VCaP (cell line): ENCODE results near the gene SLC16A5.
"Not testable (repeated sequence)": the region's sequence is repeated elsewhere in the genome, so short reads cannot be mapped to it uniquely, and the experiment has no call there.

Experiments used
- H3K27ac ChIP-seq: fragments of 450-650 bp; 2 replicates; pipeline ENCODE4 v1.5.1; 2017
- TF ChIP-seq, protein P1 (sequence below): fragments of 450-650 bp; conservative IDR thresholded peaks from 2 replicates; pipeline ENCODE4 v1.5.1; 2017; ENCODE audit warnings: mild to moderate bottlenecking, moderate library complexity

The SLC16A5 gene

DNA sequence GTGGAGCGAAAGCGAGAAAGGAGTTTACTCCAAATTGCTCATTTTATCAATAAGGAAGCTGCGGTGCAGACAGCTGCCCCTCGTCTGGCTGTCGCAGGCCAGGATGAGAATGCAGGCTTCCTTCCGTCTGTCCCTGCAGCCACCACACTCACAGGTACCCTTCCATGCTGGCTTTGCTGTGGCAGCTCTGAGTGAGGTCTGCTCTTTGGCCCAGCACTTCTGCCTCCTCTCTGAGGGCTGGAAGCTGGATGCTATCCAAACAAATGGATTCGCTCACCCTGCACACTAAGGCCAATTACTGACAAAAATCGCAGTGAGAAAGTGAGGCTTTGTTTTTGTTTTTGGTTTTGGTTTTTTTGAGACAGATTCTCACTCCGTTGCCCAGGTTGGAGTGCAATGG is 29.0 kb downstream of the SLC16A5 start:
- H3K27ac ChIP-seq = no peak overlapping the region
- TF ChIP-seq, protein P1, sequence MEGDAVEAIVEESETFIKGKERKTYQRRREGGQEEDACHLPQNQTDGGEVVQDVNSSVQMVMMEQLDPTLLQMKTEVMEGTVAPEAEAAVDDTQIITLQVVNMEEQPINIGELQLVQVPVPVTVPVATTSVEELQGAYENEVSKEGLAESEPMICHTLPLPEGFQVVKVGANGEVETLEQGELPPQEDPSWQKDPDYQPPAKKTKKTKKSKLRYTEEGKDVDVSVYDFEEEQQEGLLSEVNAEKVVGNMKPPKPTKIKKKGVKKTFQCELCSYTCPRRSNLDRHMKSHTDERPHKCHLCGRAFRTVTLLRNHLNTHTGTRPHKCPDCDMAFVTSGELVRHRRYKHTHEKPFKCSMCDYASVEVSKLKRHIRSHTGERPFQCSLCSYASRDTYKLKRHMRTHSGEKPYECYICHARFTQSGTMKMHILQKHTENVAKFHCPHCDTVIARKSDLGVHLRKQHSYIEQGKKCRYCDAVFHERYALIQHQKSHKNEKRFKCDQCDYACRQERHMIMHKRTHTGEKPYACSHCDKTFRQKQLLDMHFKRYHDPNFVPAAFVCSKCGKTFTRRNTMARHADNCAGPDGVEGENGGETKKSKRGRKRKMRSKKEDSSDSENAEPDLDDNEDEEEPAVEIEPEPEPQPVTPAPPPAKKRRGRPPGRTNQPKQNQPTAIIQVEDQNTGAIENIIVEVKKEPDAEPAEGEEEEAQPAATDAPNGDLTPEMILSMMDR = no peak

GRCh38 chr17:75118307-75118706 is 30.6 kb downstream of the SLC16A5 start:
- no peak overlapping the region for H3K27ac ChIP-seq
- TF ChIP-seq, protein P1 = no peak

DNA sequence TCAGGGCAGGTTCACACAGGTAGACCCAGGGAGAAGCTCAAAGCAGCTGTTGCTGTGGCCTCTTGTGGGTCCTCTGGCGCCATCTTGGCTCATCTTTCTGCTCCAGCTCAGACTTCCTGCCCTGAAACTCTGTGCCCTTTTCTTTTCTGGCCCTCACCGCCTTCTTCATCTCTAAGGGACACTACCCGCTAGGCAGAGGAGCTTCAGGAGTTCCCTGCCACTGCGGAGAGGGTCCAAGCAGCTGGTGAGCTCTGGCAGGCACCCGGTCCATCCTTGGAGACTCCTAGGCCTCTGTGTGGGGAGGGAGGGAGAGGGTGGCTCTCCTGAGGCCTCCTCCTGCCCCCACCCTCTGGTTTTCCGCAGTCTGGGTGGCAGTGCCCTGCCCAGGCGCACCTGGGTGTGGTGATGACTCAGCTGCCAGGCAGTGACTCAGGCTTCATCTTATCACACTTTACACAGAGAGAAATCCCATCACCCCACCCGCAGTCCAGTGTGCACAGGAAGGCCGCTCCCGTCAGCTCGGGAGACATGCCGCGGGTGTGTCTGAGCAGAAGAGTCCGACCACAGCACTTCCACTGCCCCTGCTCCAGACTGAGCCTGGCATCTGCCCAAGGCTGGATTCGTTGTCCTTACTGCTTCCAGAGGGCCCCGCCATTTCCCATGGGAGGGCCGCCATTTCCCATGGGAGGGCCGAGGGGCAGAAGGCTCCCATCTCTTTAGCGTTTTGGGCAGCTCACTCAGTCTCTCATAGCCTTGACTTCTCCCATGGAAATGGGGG is 36.5 kb downstream of the SLC16A5 start:
- no peak overlapping the region for H3K27ac ChIP-seq
- TF ChIP-seq, protein P1 = no peak

GRCh38 chr17:75124819-75125162 is 37.0 kb downstream of the SLC16A5 start:
- TF ChIP-seq, protein P1 = no peak
- H3K27ac ChIP-seq = no peak overlapping the region

- H3K27ac ChIP-seq = no peak overlapping the region
- TF ChIP-seq, protein P1 = no peak
Measured at GRCh38 chr17:75125984-75126383, 38.2 kb downstream of the SLC16A5 start.

DNA sequence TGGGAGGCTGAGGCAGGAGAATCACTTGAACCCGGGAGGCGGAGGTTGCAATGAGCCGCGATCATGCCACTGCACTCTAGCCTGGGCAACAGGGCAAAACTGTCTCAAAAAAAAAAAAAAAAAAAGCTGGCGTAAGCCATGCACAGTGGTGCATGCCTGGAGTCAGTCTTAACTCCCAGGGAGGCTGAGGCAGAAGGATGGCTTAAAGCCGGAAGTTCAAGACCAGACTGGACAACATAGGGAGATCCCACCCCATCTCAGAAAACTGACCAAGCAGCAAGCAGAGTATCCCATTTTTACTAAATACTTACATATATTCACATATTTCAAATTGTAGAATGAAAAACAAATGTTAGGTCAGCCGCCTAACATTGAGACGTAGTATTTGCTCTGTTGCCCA is 39.2 kb downstream of the SLC16A5 start:
- H3K27ac ChIP-seq = no peak overlapping the region

GRCh38 chr17:75127936-75128335 is 40.2 kb downstream of the SLC16A5 start:
- H3K27ac ChIP-seq = not testable (repeated sequence)

More for the DNA sequence above, 39.2 kb downstream of the SLC16A5 start:
- TF ChIP-seq, protein P1 = no peak

DNA sequence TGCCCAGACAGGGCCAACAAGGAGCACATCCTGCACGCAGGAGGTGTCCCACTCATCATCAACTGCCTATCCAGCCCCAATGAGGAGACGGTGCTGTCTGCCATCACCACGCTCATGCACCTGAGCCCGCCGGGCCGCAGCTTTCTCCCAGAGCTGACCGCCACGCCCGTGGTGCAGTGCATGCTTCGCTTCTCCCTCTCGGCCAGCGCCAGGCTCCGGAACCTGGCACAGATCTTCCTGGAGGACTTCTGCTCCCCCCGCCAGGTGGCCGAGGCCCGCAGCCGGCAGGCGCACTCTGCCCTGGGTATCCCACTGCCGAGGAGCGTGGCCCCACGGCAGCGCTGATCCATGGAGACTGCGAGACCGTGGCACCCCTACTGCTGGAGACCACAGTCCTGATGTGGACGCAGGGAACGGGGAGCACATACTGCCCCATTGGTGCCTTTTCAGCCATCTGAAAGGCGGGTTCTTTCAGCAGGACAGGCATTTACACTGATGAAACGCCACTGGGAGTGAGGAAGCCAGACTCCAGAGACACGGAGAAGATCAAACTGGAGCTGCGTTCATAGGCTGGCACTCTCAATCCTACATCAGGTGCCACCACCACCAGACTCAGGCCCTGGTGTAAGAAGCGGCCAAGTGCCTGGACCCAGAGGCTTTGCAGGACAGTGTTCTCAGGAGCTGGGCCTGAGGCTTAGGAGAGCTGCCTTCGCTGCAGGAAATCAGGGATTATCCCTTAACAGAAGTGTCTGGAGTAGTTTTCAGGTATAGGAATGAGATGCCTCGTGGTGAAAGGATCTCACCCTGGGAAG is 41.1 kb downstream of the SLC16A5 start:
- TF ChIP-seq, protein P1 = no peak
- no peak overlapping the region for H3K27ac ChIP-seq
